GM23338 (cell line): ENCODE data around the gene MCAM. TPM values are rescaled to one million over a fixed set of nuclear protein-coding genes. Genes with fewer than 3 reads are reported as not detected.

ENCODE experiments used
- ATAC-seq: fragments of 200-7000 bp; cut with Tn5 transposase; 3 replicates; pipeline ENCODE4 v1.9.1; 2020
- DNase-seq: peaks from one replicate; pipeline ENCODE4 v3.0.0-alpha.2; 2015; ENCODE audit warnings: low spot score
- H2AFZ ChIP-seq: fragments of 200-600 bp; sonication (generic); 2 replicates; pipeline ENCODE4 v1.8.0; 2016; ENCODE audit warnings: antibody characterized with exemption, mild to moderate bottlenecking, moderate library complexity
- H3F3A ChIP-seq: fragments of 200-600 bp; sonication (generic); replicated peaks from 2 replicates; pipeline ENCODE4 v1.8.0; 2017; ENCODE audit warnings: antibody characterized with exemption, mixed run types, low read depth
- H3K27ac ChIP-seq: fragments of 200-600 bp; sonication (generic); 2 replicates; pipeline ENCODE4 v1.6.1; 2016; ENCODE audit warnings: low read depth
- H3K27me3 ChIP-seq: fragments of 200-600 bp; sonication (generic); 2 replicates; pipeline ENCODE4 v1.8.0; 2016; ENCODE audit warnings: mild to moderate bottlenecking, mixed run types, moderate library complexity; ENCODE audit not compliant: insufficient read depth
- H3K36me3 ChIP-seq: fragments of 200-600 bp; sonication (generic); 2 replicates; pipeline ENCODE4 v1.8.0; 2016; ENCODE audit warnings: mild to moderate bottlenecking; ENCODE audit not compliant: insufficient read depth
- H3K4me1 ChIP-seq: fragments of 200-600 bp; sonication (generic); 2 replicates; pipeline ENCODE4 v1.8.0; 2016; ENCODE audit warnings: mild to moderate bottlenecking, moderate library complexity; ENCODE audit not compliant: insufficient read depth
- H3K4me2 ChIP-seq: fragments of 200-600 bp; sonication (generic); 2 replicates; pipeline ENCODE4 v1.7.1; 2017; ENCODE audit warnings: mixed run types
- H3K4me3 ChIP-seq: fragments of 200-600 bp; sonication (generic); 2 replicates; pipeline ENCODE4 v1.6.1; 2016; ENCODE audit warnings: mixed run types
- H3K79me2 ChIP-seq: fragments of 200-600 bp; sonication (generic); replicated peaks from 2 replicates; pipeline ENCODE4 v1.8.0; 2017; ENCODE audit warnings: mild to moderate bottlenecking; ENCODE audit not compliant: insufficient read depth
- H3K9me2 ChIP-seq: fragments of 200-600 bp; sonication (generic); 2 replicates; pipeline ENCODE4 v1.8.0; 2017; ENCODE audit not compliant: insufficient read depth
- H4K20me1 ChIP-seq: fragments of 200-600 bp; sonication (generic); replicated peaks from 2 replicates; pipeline ENCODE4 v1.8.0; 2017; ENCODE audit warnings: mild to moderate bottlenecking; ENCODE audit not compliant: insufficient read depth
- H3K27ac Mint-ChIP-seq: 2 replicates; pipeline ENCODE4 v1.8.0; 2020; ENCODE audit warnings: inconsistent platforms, mild to moderate bottlenecking, moderate library complexity, mixed read lengths
- H3K27me3 Mint-ChIP-seq: 3 replicates; pipeline ENCODE4 v1.8.0; 2022; ENCODE audit warnings: low read depth, mild to moderate bottlenecking, moderate library complexity, mixed read lengths, inconsistent platforms; ENCODE audit not compliant: insufficient read depth, poor library complexity
- H3K36me3 Mint-ChIP-seq: 3 replicates; pipeline ENCODE4 v1.8.0; 2021; ENCODE audit warnings: low read depth, mild to moderate bottlenecking, inconsistent platforms, moderate library complexity, mixed read lengths
- H3K4me1 Mint-ChIP-seq: 3 replicates; pipeline ENCODE4 v1.8.0; 2020; ENCODE audit warnings: mild to moderate bottlenecking, inconsistent platforms, mixed read lengths
- H3K4me3 Mint-ChIP-seq: 3 replicates; pipeline ENCODE4 v1.8.0; 2021; ENCODE audit warnings: moderate library complexity, mild to moderate bottlenecking, inconsistent platforms, mixed read lengths
- H3K9me3 Mint-ChIP-seq: 3 replicates; pipeline ENCODE4 v1.8.0; 2020; ENCODE audit warnings: moderate library complexity, mild to moderate bottlenecking, inconsistent platforms, mixed read lengths
- CREB1 ChIP-seq: fragments of 250-450 bp; sonication (Bioruptor Pico); IDR thresholded peaks from 2 replicates; pipeline ENCODE4 v1.5.0; 2020; ENCODE audit warnings: low read depth, mild to moderate bottlenecking, moderate library complexity
- CTCF ChIP-seq, 2 experiments: fragments of 200-600 bp in 1 of 2; sonication (generic) in 1 of 2; conservative IDR thresholded peaks; 2 replicates each; pipeline versions ENCODE4 v1.5.1 to v1.6.1; 2016 to 2017; ENCODE audit warnings: antibody characterized with exemption in 2 of 2, low read depth in 2 of 2, mild to moderate bottlenecking in 2 of 2, moderate library complexity in 1 of 2
- EZH2phosphoT487 ChIP-seq: fragments of 200-600 bp; sonication (generic); IDR thresholded peaks from one replicate; pipeline ENCODE4 v1.8.1; 2018; ENCODE audit warnings: antibody characterized with exemption; ENCODE audit not compliant: unreplicated experiment
- JUNB ChIP-seq: IDR thresholded peaks from one replicate; pipeline ENCODE4 v1.6.1; 2016; ENCODE audit warnings: antibody characterized with exemption; ENCODE audit not compliant: unreplicated experiment
- POLR2AphosphoS5 ChIP-seq: IDR thresholded peaks from 2 replicates; pipeline ENCODE4 v1.6.1; 2016; ENCODE audit warnings: antibody characterized with exemption, low read depth
- STAT1 ChIP-seq: IDR thresholded peaks from one replicate; pipeline ENCODE4 v1.6.1; 2016; ENCODE audit warnings: antibody characterized with exemption; ENCODE audit not compliant: unreplicated experiment
- ZNF331 ChIP-seq: fragments of 250-450 bp; sonication (Bioruptor Pico); IDR thresholded peaks from 2 replicates; pipeline ENCODE4 v1.5.0; 2020; ENCODE audit warnings: low read depth, mild to moderate bottlenecking, moderate library complexity
- polyA plus RNA-seq: library from polyadenylated mRNA; unstranded; fragments of >200 nt; fragmentation: Nextera tagmentation; extraction: Ambion mirVana; gene quantifications from 2 replicates; pipeline ENCODE4 v1.2.1, GENCODE V29; 2016
- total RNA-seq: library from RNA; depleted of rRNA; stranded (reverse); fragments of >200 nt; shearing (Covaris generic); gene quantifications from 2 replicates; pipeline ENCODE4 v1.2.3, GENCODE V29; 2014

The MCAM gene
- total and polyA plus RNA-seq, 2 experiments from 2014 or later: 8.9 to 79.5 TPM

GRCh38 chr11:119335091-119335654 lies 18.2 kb upstream of the MCAM start:
- Mint-ChIP-seq H3K4me3 (peak overlapping the region; percentile 100), H3K27me3 (peaks cover 32% of the 10 kb centered on the region), H3K27ac (peak overlapping the region; percentile 99), H3K36me3 (peaks cover 16% of the 10 kb centered on the region; the same call in 2 of the 3 replicates), H3K9me3 (no peaks in the 10 kb centered on the region; the same call in 2 of the 3 replicates), H3K4me1 (peaks cover 50% of the 10 kb centered on the region)
- Histone ChIP-seq H3K9me2 (no peaks in the 10 kb centered on the region), H3K27me3 (peaks cover 16% of the 10 kb centered on the region), H3F3A (peaks cover 25% of the 10 kb centered on the region), H3K27ac (peak overlapping the region; percentile 78; the same call in 1 of the 2 replicates), H3K4me2 (peak overlapping the region; percentile 99), H3K36me3 (no peaks in the 10 kb centered on the region; the same call in 1 of the 2 replicates), H2AFZ (no peak overlapping the region), H4K20me1 (no peaks in the 10 kb centered on the region), H3K79me2 (peaks cover 22% of the 10 kb centered on the region), H3K4me1 (peaks cover 36% of the 10 kb centered on the region; the same call in 1 of the 2 replicates), H3K4me3 (peak overlapping the region; percentile 97)
- ATAC-seq (no peak), DNase-seq (no peak)
- TF ChIP-seq ZNF331 (CRISPR knock-in tag) (no peak), JUNB (no peak), EZH2phosphoT487 (no peak)

- Mint-ChIP-seq H3K4me1 (peaks cover 48% of the 10 kb centered on the region), H3K27ac (peak within 1 kb of the TSS; percentile 99), H3K9me3 (no peaks in the 10 kb centered on the region; the same call in 2 of the 3 replicates), H3K4me3 (peak within 1 kb of the TSS; percentile 100), H3K36me3 (peaks cover 16% of the 10 kb centered on the region; the same call in 2 of the 3 replicates), H3K27me3 (peaks cover 30% of the 10 kb centered on the region)
- Histone ChIP-seq H3K4me2 (peak within 1 kb of the TSS; percentile 99), H3K9me2 (no peaks in the 10 kb centered on the region), H3F3A (peaks cover 24% of the 10 kb centered on the region), H3K4me1 (peaks cover 36% of the 10 kb centered on the region; the same call in 1 of the 2 replicates), H3K79me2 (peaks cover 22% of the 10 kb centered on the region), H3K27ac (peak within 1 kb of the TSS; percentile 80), H3K4me3 (peak within 1 kb of the TSS; percentile 97), H3K27me3 (peaks cover 9% of the 10 kb centered on the region), H4K20me1 (no peaks in the 10 kb centered on the region), H2AFZ (0 out of 2 replicates have a peak within 1 kb of the TSS, but pooled peaks have one; percentile 1), H3K36me3 (no peaks in the 10 kb centered on the region; the same call in 1 of the 2 replicates)
- peak; percentile 71 for ATAC-seq
- TF ChIP-seq POLR2AphosphoS5: peak; percentile 71
- TF ChIP-seq EZH2phosphoT487: no peak
- peak; percentile 91 for TF ChIP-seq CREB1 (CRISPR knock-in tag)
- DNase-seq: peak; percentile 100
These were observed 17.4 kb upstream of the MCAM start, which contains the start of gene RNF26 for GRCh38 chr11:119334174-119334930. TSS of gene RNF26 (plus strand) at chr11:119334527. CDS start at chr11:119335123, 596 bp downstream.

GRCh38 chr11:119332111-119332765 lies 15.3 kb upstream of the MCAM start:
- Mint-ChIP-seq H3K4me1 (peaks cover 27% of the 10 kb centered on the region), H3K27ac (no peak overlapping the region), H3K4me3 (no peak overlapping the region; the same call in 2 of the 3 replicates), H3K36me3 (peaks cover 14% of the 10 kb centered on the region; the same call in 2 of the 3 replicates), H3K27me3 (peaks cover 22% of the 10 kb centered on the region), H3K9me3 (no peaks in the 10 kb centered on the region; the same call in 2 of the 3 replicates)
- DNase-seq (no peak), ATAC-seq (no peak)
- H3K79me2 ChIP-seq: peaks cover 22% of the 10 kb centered on the region
- H2AFZ ChIP-seq: peak overlapping the region; percentile 59; the same call in 1 of the 2 replicates
- no peak overlapping the region for H3K27ac ChIP-seq
- H3K4me3 ChIP-seq: no peak overlapping the region
- H3K4me1 ChIP-seq: peaks cover 17% of the 10 kb centered on the region; the same call in 1 of the 2 replicates
- H3K36me3 ChIP-seq: no peaks in the 10 kb centered on the region; the same call in 1 of the 2 replicates
- no peaks in the 10 kb centered on the region for H4K20me1 ChIP-seq
- no peaks in the 10 kb centered on the region for H3K27me3 ChIP-seq
- H3K4me2 ChIP-seq: no peak overlapping the region
- peaks cover 15% of the 10 kb centered on the region; the same call in 1 of the 2 replicates for H3F3A ChIP-seq
- no peaks in the 10 kb centered on the region for H3K9me2 ChIP-seq
- no peak for TF ChIP-seq STAT1
- TF ChIP-seq CTCF (conservative IDR thresholded peaks at IDR 0.05; ENCODE audit: low read depth in 2 of 2): no peak
